GM21786 (cell line): ENCODE data around the gene PCDHB7.
"Not testable (repeated sequence)": the region's sequence is repeated elsewhere in the genome, so short reads cannot be mapped to it uniquely, and the experiment has no call there.

ENCODE experiments used
- ATAC-seq: cut with Tn5 transposase; IDR thresholded peaks from one replicate; pipeline ENCODE4 v1.9.1; 2021; ENCODE audit not compliant: unreplicated experiment

Gene PCDHB7

GRCh38 chr5:141172381-141173204 lies at the start of gene PCDHB7:
TSS of gene PCDHB7 (plus strand) at chr5:141172644. CDS start at chr5:141172836, 192 bp downstream.
- no peak for ATAC-seq

GRCh38 chr5:141123396-141124135 lies 48.9 kb upstream of the PCDHB7 start:
- ATAC-seq = not testable (repeated sequence)

- ATAC-seq = no peak
These were observed 45.1 kb upstream of the PCDHB7 start for GRCh38 chr5:141127305-141127704.

GRCh38 chr5:141135030-141135717 lies 37.3 kb upstream of the PCDHB7 start, which contains the start of gene PCDHB5:
TSS of gene PCDHB5 (plus strand) at chr5:141135206. CDS start at chr5:141135435, 229 bp downstream.
- ATAC-seq = no peak

- ATAC-seq = no peak
These were observed 36.7 kb upstream of the PCDHB7 start for GRCh38 chr5:141135718-141136266.

- ATAC-seq = not testable (repeated sequence)
These were observed 35.1 kb upstream of the PCDHB7 start for GRCh38 chr5:141137346-141137745.

GRCh38 chr5:141149812-141150211 lies 22.6 kb upstream of the PCDHB7 start, which contains the start of gene PCDHB6:
TSS of gene PCDHB6 (plus strand) at chr5:141150057. CDS start at chr5:141150258, 201 bp downstream.
- no peak for ATAC-seq

GRCh38 chr5:141150224-141150992 lies 22.0 kb upstream of the PCDHB7 start:
- no peak for ATAC-seq

GRCh38 chr5:141150993-141151325 lies 21.5 kb upstream of the PCDHB7 start:
- ATAC-seq = no peak

GRCh38 chr5:141151632-141152031 lies 20.8 kb upstream of the PCDHB7 start:
- not testable (repeated sequence) for ATAC-seq

- ATAC-seq = not testable (repeated sequence)
These were observed 20.3 kb upstream of the PCDHB7 start for GRCh38 chr5:141152096-141152495.

GRCh38 chr5:141155540-141156374 lies 16.7 kb upstream of the PCDHB7 start:
- no peak for ATAC-seq

GRCh38 chr5:141157356-141157755 lies 15.1 kb upstream of the PCDHB7 start:
- not testable (repeated sequence) for ATAC-seq

- not testable (repeated sequence) for ATAC-seq
These were observed 14.5 kb upstream of the PCDHB7 start for GRCh38 chr5:141157901-141158300.

- ATAC-seq = not testable (repeated sequence)
These were observed 2.1 kb downstream of the PCDHB7 start for GRCh38 chr5:141174291-141175104.

GRCh38 chr5:141175933-141176332 lies 3.5 kb downstream of the PCDHB7 start:
- ATAC-seq = no peak

GRCh38 chr5:141177577-141178191 lies 5.2 kb downstream of the PCDHB7 start, which contains the start of gene PCDHB8:
TSS of gene PCDHB8 (plus strand) at chr5:141177790. CDS start at chr5:141178035, 245 bp downstream.
- not testable (repeated sequence) for ATAC-seq

- ATAC-seq = not testable (repeated sequence)
These were observed 6.9 kb downstream of the PCDHB7 start for GRCh38 chr5:141179371-141179770.
